ENCODE measurements around the gene ZSCAN5A.

- TF ChIP-seq EZH2 (IDR thresholded peaks at IDR 0.05; ENCODE audit: insufficient read depth, poor library complexity, severe bottlenecking) = no peak
- no peak for TF ChIP-seq EZH2phosphoT487 (IDR thresholded peaks at IDR 0.05; ENCODE audit: insufficient read depth, low read depth)
Measured at GRCh38 chr19:56315077-56315828, 614 bp upstream of the ZSCAN5A start.

Measured in GM23248 (cell line).